HL-60 (cell line): ENCODE data around the gene IL10RA.

Source experiments
- DNase-seq, 2 experiments: peaks; one replicate each; pipeline ENCODE4 v3.0.0-alpha.2; 2010 to 2020; ENCODE audit warnings: low read depth in 1 of 2, low spot score in 1 of 2
- H3K27ac ChIP-seq: fragments of 250-450 bp; sonication (Bioruptor Pico); replicated peaks from 2 replicates; pipeline ENCODE4 v1.5.1; 2020; ENCODE audit warnings: mild to moderate bottlenecking, moderate library complexity
- H3K27me3 ChIP-seq: fragments of 250-450 bp; sonication (Bioruptor Pico); 2 replicates; pipeline ENCODE4 v1.5.1; 2021; ENCODE audit warnings: mild to moderate bottlenecking, moderate library complexity; ENCODE audit not compliant: insufficient read depth, poor library complexity, severe bottlenecking
- H3K4me3 ChIP-seq: replicated peaks from 2 replicates; pipeline ENCODE4 v1.5.1; 2011; ENCODE audit warnings: mild to moderate bottlenecking, control low read depth, low read length; ENCODE audit not compliant: insufficient read depth
- GABPA ChIP-seq: IDR thresholded peaks from 2 replicates; pipeline ENCODE4 v1.6.1; 2012; ENCODE audit warnings: low read depth
- POLR2AphosphoS5 ChIP-seq: IDR thresholded peaks from 2 replicates; pipeline ENCODE4 v1.6.1; 2012; ENCODE audit warnings: low read depth
- SPI1 ChIP-seq: IDR thresholded peaks from 2 replicates; pipeline ENCODE4 v1.6.1; 2012; ENCODE audit warnings: low read depth, mild to moderate bottlenecking, borderline replicate concordance
- TF ChIP-seq, protein P1 (sequence below): IDR thresholded peaks from one replicate; pipeline ENCODE4 v1.5.1; 2011; ENCODE audit warnings: low read length, control low read depth, inconsistent platforms; ENCODE audit not compliant: insufficient read depth
- TF ChIP-seq, protein P2 (sequence below): IDR thresholded peaks from 2 replicates; pipeline ENCODE4 v1.6.1; 2012; ENCODE audit warnings: low read depth; ENCODE audit not compliant: insufficient replicate concordance

Gene IL10RA

GRCh38 chr11:117972629-117973502, 13.3 kb upstream of the IL10RA start:
- Histone ChIP-seq H3K27ac (peak overlapping the region; percentile 55), H3K27me3 (no peaks in the 10 kb centered on the region), H3K4me3 (no peak overlapping the region)
- TF ChIP-seq, protein P1, sequence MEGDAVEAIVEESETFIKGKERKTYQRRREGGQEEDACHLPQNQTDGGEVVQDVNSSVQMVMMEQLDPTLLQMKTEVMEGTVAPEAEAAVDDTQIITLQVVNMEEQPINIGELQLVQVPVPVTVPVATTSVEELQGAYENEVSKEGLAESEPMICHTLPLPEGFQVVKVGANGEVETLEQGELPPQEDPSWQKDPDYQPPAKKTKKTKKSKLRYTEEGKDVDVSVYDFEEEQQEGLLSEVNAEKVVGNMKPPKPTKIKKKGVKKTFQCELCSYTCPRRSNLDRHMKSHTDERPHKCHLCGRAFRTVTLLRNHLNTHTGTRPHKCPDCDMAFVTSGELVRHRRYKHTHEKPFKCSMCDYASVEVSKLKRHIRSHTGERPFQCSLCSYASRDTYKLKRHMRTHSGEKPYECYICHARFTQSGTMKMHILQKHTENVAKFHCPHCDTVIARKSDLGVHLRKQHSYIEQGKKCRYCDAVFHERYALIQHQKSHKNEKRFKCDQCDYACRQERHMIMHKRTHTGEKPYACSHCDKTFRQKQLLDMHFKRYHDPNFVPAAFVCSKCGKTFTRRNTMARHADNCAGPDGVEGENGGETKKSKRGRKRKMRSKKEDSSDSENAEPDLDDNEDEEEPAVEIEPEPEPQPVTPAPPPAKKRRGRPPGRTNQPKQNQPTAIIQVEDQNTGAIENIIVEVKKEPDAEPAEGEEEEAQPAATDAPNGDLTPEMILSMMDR, result no peak
- TF ChIP-seq SPI1, result no peak
- TF ChIP-seq GABPA, result no peak
- TF ChIP-seq POLR2AphosphoS5, result no peak
- TF ChIP-seq, protein P2, sequence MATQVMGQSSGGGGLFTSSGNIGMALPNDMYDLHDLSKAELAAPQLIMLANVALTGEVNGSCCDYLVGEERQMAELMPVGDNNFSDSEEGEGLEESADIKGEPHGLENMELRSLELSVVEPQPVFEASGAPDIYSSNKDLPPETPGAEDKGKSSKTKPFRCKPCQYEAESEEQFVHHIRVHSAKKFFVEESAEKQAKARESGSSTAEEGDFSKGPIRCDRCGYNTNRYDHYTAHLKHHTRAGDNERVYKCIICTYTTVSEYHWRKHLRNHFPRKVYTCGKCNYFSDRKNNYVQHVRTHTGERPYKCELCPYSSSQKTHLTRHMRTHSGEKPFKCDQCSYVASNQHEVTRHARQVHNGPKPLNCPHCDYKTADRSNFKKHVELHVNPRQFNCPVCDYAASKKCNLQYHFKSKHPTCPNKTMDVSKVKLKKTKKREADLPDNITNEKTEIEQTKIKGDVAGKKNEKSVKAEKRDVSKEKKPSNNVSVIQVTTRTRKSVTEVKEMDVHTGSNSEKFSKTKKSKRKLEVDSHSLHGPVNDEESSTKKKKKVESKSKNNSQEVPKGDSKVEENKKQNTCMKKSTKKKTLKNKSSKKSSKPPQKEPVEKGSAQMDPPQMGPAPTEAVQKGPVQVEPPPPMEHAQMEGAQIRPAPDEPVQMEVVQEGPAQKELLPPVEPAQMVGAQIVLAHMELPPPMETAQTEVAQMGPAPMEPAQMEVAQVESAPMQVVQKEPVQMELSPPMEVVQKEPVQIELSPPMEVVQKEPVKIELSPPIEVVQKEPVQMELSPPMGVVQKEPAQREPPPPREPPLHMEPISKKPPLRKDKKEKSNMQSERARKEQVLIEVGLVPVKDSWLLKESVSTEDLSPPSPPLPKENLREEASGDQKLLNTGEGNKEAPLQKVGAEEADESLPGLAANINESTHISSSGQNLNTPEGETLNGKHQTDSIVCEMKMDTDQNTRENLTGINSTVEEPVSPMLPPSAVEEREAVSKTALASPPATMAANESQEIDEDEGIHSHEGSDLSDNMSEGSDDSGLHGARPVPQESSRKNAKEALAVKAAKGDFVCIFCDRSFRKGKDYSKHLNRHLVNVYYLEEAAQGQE, result no peak
- no peak for DNase-seq

GRCh38 chr11:117973503-117973860, 12.7 kb upstream of the IL10RA start:
- Histone ChIP-seq H3K27ac (peak overlapping the region; percentile 55), H3K27me3 (no peaks in the 10 kb centered on the region), H3K4me3 (no peak overlapping the region)
- no peak for TF ChIP-seq SPI1
- TF ChIP-seq POLR2AphosphoS5, result peak; percentile 61
- TF ChIP-seq, protein P2, result no peak
- DNase-seq, result peak; percentile 77 to 89

DNA sequence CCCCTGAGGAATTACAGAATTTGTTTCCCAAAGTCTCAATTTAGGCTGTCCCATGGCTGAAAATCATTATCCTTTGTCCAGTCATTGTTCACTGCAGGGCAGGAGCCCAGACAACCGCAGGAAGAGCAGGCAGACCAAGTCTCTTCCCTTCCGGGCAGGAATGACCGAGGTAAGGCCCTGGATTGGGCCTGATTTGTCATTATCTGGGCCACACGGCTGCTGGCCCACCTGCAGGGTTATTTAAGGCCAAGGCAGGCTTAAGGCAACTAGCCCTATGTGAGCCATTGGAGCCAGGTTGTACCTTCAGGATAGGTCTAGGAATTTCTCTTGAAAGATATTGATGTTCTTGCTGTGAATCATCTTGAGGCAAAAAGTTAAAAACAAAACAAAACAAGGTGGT, 9.7 kb upstream of the IL10RA start:
- Histone ChIP-seq H3K27ac (no peak overlapping the region; the same call in 1 of the 2 replicates), H3K4me3 (no peak overlapping the region), H3K27me3 (no peaks in the 10 kb centered on the region)
- TF ChIP-seq, protein P1, result no peak
- TF ChIP-seq POLR2AphosphoS5, result no peak
- TF ChIP-seq GABPA, result no peak
- TF ChIP-seq, protein P2, result no peak
- TF ChIP-seq SPI1, result no peak
- no peak for DNase-seq
